B cell (primary cell): ENCODE results near the gene SPG7. TPM values are rescaled to one million over a fixed set of nuclear protein-coding genes. Genes with fewer than 3 reads are reported as not detected.

Experiments
- ATAC-seq: fragments of 200-7000 bp; cut with Tn5 transposase; one replicate; pipeline ENCODE4 v1.10.0; 2021; ENCODE audit warnings: low read depth, mild to moderate bottlenecking, moderate number of reproducible peaks, moderate library complexity
- CTCF ChIA-PET: fragments of 350-600 bp; sonication (Branson Sonifier 250); formaldehyde crosslinking; loops from one replicate; lab custom pipeline; 2021; ENCODE audit warnings: antibody characterized with exemption, inconsistent platforms; lab: Charles Lee
- POLR2A ChIA-PET: fragments of 350-600 bp; sonication (Branson Sonifier 250); formaldehyde crosslinking; loops from one replicate; lab custom pipeline; 2021; ENCODE audit warnings: antibody characterized with exemption; lab: Charles Lee
- DNase-seq: peaks from one replicate; pipeline ENCODE4 v3.0.0; 2013
- H2AFZ ChIP-seq: 2 replicates; pipeline ENCODE4 v1.6.1; 2012; ENCODE audit warnings: mild to moderate bottlenecking, low read depth, low read length; ENCODE audit not compliant: insufficient read depth, poor library complexity, severe bottlenecking
- H3K27ac ChIP-seq, 2 donors: 1 replicate in 1 of 2; 2 replicates in 1 of 2; pipeline ENCODE4 v1.5.1; 2012 to 2013; ENCODE audit warnings: low read length in 2 of 2, mild to moderate bottlenecking in 2 of 2, moderate library complexity in 1 of 2
- H3K27me3 ChIP-seq, 4 experiments: fragments of 200-600 bp in 1 of 4; sonication (generic) in 1 of 4; replicated peaks in 1 of 4; 1 replicate in 2 of 4; 2 replicates in 2 of 4; pipeline versions ENCODE4 v1.6.1 to v1.7.0; 2013 to 2016; ENCODE audit warnings: low read length in 3 of 4, mild to moderate bottlenecking in 2 of 4, mixed read lengths in 1 of 4, moderate library complexity in 1 of 4; ENCODE audit not compliant: insufficient read depth in 4 of 4, control insufficient read depth in 3 of 4; ENCODE audit errors: control extremely low read depth in 1 of 4
- H3K36me3 ChIP-seq, 2 experiments: replicated peaks in 1 of 2; 1 replicate in 1 of 2; 2 replicates in 1 of 2; pipeline versions ENCODE4 v1.6.1 to v1.7.1; 2013; ENCODE audit warnings: low read length in 1 of 2; ENCODE audit not compliant: insufficient read depth in 2 of 2, control insufficient read depth in 1 of 2; ENCODE audit errors: control extremely low read depth in 1 of 2, extremely low read depth in 1 of 2
- H3K4me1 ChIP-seq, 2 donors: fragments of 200-600 bp in 1 of 2; sonication (generic) in 1 of 2; 1 replicate in 1 of 2; 2 replicates in 1 of 2; pipeline versions ENCODE4 v1.5.1 to v1.6.1; 2013 to 2017; ENCODE audit warnings: low read length in 2 of 2; ENCODE audit not compliant: control insufficient read depth in 2 of 2, insufficient read depth in 2 of 2
- H3K4me2 ChIP-seq: replicated peaks from 2 replicates; pipeline ENCODE3; 2012; ENCODE audit warnings: mild to moderate bottlenecking, low read depth, low read length; ENCODE audit not compliant: poor library complexity, severe bottlenecking
- H3K4me3 ChIP-seq, 5 experiments: fragments of 200-600 bp in 1 of 5; sonication (generic) in 1 of 5; 1 replicate in 3 of 5; 2 replicates in 2 of 5; pipeline versions ENCODE4 v1.5.1 to v1.7.0; 2011 to 2016; ENCODE audit warnings: low read length in 4 of 5, mild to moderate bottlenecking in 4 of 5, low read depth in 2 of 5, control low read depth in 1 of 5, moderate library complexity in 1 of 5; ENCODE audit not compliant: insufficient read depth in 1 of 5; ENCODE audit errors: control extremely low read depth in 1 of 5, extremely low read depth in 1 of 5
- H3K79me2 ChIP-seq: fragments of 200-600 bp; sonication (generic); one replicate; pipeline ENCODE4 v1.6.0; 2016; ENCODE audit warnings: low read length; ENCODE audit not compliant: control insufficient read depth, insufficient read depth
- H3K9ac ChIP-seq: fragments of 200-600 bp; sonication (generic); 2 replicates; pipeline ENCODE4 v1.6.1; 2017; ENCODE audit warnings: mild to moderate bottlenecking, low read length, moderate library complexity
- H3K9me3 ChIP-seq, 3 donors: one replicate each; pipeline versions ENCODE4 v1.6.1 to v1.7.1; 2013; ENCODE audit warnings: low read length in 2 of 3; ENCODE audit not compliant: control insufficient read depth in 2 of 3, insufficient read depth in 1 of 3; ENCODE audit errors: control extremely low read depth in 1 of 3
- H4K20me1 ChIP-seq: 2 replicates; pipeline ENCODE4 v1.6.0; 2012; ENCODE audit warnings: mild to moderate bottlenecking, low read length; ENCODE audit not compliant: insufficient read depth, control insufficient read depth, poor library complexity, severe bottlenecking
- H3K27ac Mint-ChIP-seq: one replicate; pipeline ENCODE4 v1.8.0; 2021; ENCODE audit warnings: mixed read lengths
- H3K27me3 Mint-ChIP-seq: one replicate; pipeline ENCODE4 v1.8.0; 2021; ENCODE audit warnings: mixed read lengths
- H3K4me1 Mint-ChIP-seq: one replicate; pipeline ENCODE4 v1.8.0; 2021; ENCODE audit warnings: mixed read lengths
- H3K4me3 Mint-ChIP-seq: one replicate; pipeline ENCODE4 v1.8.0; 2021; ENCODE audit warnings: mixed read lengths
- H3K9me3 Mint-ChIP-seq: one replicate; pipeline ENCODE4 v1.8.0; 2022; ENCODE audit warnings: mixed read lengths; ENCODE audit not compliant: insufficient read depth
- CTCF ChIP-seq: fragments of 200-600 bp; IDR thresholded peaks from one replicate; pipeline ENCODE4 v1.8.0; 2022; ENCODE audit warnings: antibody characterized with exemption, mild to moderate bottlenecking
- EZH2 ChIP-seq: IDR thresholded peaks from 2 replicates; pipeline ENCODE4 v1.6.1; 2012; ENCODE audit warnings: borderline replicate concordance, low read depth, mild to moderate bottlenecking, moderate library complexity, low read length; ENCODE audit not compliant: insufficient read depth, poor library complexity, severe bottlenecking
- WGBS: methylation state at CpG from one replicate; pipeline ENCODE4 v1.1.5; 2013; ENCODE audit warnings: missing lambda C conversion rate; ENCODE audit not compliant: insufficient coverage; 5-methylcytosine and 5-hydroxymethylcytosine counted together
- intact Hi-C: fragments of 100-400 bp; cut with micrococcal nuclease; formaldehyde crosslinking; loops from one replicate; pipeline ENCODE4 v1.10.0; 2022
- polyA plus RNA-seq: library from polyadenylated mRNA; depleted of rRNA; stranded (reverse); fragments of >200 nt; gene quantifications from 2 replicates; pipeline ENCODE4 v1.2.3, GENCODE V29; 2012
- total RNA-seq, 2 donors: library from RNA; stranded (reverse); fragments of 120-200 nt in 1 of 2; gene quantifications; 1 replicate in 1 of 2; 2 replicates in 1 of 2; pipeline versions ENCODE4 v1.2.3 to v1.2.4, GENCODE V29; 2013 to 2022

Gene SPG7
- total and polyA plus RNA-seq, 2 donors (not counting 1 experiment from before 2014, with no cell fraction given): 146 to 157 TPM

- ATAC-seq: no peak
- Histone ChIP-seq H3K4me2 (peak overlapping the region; percentile 73), H3K4me1 (peaks cover 85 to 86% of the 10 kb centered on the region in 2 donors), H3K9ac (no peak overlapping the region), H3K27ac (no peak overlapping the region), H3K27me3 (no peaks in the 10 kb centered on the region), H3K36me3 (peaks cover 0 to 5% of the 10 kb centered on the region in 2 experiments), H3K79me2 (peaks cover 100% of the 10 kb centered on the region), H2AFZ (no peak overlapping the region), H3K4me3 (no peak overlapping the region), H4K20me1 (peaks cover 89% of the 10 kb centered on the region), H3K9me3 (no peaks in the 10 kb centered on the region)
- TF ChIP-seq CTCF (no peak), EZH2 (no peak)
- no peak for DNase-seq
- intact Hi-C loops: loop anchor here (5.0 kb wide), 1 partner anchor 45 kb away; no protein-coding TSS in a partner anchor
- Mint-ChIP-seq H3K4me1 (peaks cover 85% of the 10 kb centered on the region), H3K4me3 (peak overlapping the region; percentile 67), H3K27ac (no peak overlapping the region), H3K27me3 (no peaks in the 10 kb centered on the region), H3K9me3 (no peaks in the 10 kb centered on the region)
- CTCF ChIA-PET: no interaction called here
- POLR2A ChIA-PET: interaction anchor here (0.5 to 0.6 kb wide), 3 partner anchors 47 to 152 kb away, joined by 3 to 4 read pairs (median 3); no protein-coding TSS in a partner anchor
- WGBS: 89% methylated on average over 14 of the region's 14 CpGs
Measured at GRCh38 chr16:89482150-89482816, 25.9 kb upstream of the SPG7 start.

- no peak overlapping the region for H3K9ac ChIP-seq
- H3K79me2 ChIP-seq: peaks cover 100% of the 10 kb centered on the region
- WGBS: 94% methylated on average over 2 of the region's 5 CpGs
- Mint-ChIP-seq H3K4me3 (peak overlapping the region; percentile 67), H3K9me3 (no peaks in the 10 kb centered on the region), H3K4me1 (peaks cover 85% of the 10 kb centered on the region), H3K27ac (peak overlapping the region; percentile 26), H3K27me3 (no peaks in the 10 kb centered on the region)
- peaks cover 86% of the 10 kb centered on the region for H4K20me1 ChIP-seq
- H3K36me3 ChIP-seq: peaks cover 0 to 5% of the 10 kb centered on the region in 2 experiments
- H3K4me2 ChIP-seq: peak overlapping the region; percentile 73
- ATAC-seq (no peak), DNase-seq (no peak)
- H3K27me3 ChIP-seq: no peaks in the 10 kb centered on the region
- ChIA-PET CTCF (no interaction called here), POLR2A (interaction anchor here (0.6 kb wide), 1 partner anchor 153 kb away, joined by 3 read pairs; no protein-coding TSS in a partner anchor)
- H3K4me3 ChIP-seq: no peak overlapping the region
- no peak overlapping the region for H2AFZ ChIP-seq
- TF ChIP-seq EZH2 (no peak), CTCF (no peak)
- H3K9me3 ChIP-seq: no peaks in the 10 kb centered on the region
- intact Hi-C loops: loop anchor here (5.0 kb wide), 1 partner anchor 46 kb away; no protein-coding TSS in a partner anchor
- peaks cover 84 to 86% of the 10 kb centered on the region in 2 donors for H3K4me1 ChIP-seq
- no peak overlapping the region for H3K27ac ChIP-seq
Measured at GRCh38 chr16:89482817-89483205, 25.4 kb upstream of the SPG7 start.
